WTC11 (cell line): ENCODE results near the gene ADCYAP1R1. TPM values are rescaled to one million over a fixed set of nuclear protein-coding genes. Genes with fewer than 3 reads are reported as not detected.

ENCODE experiments used
- ATAC-seq: fragments of 200-7000 bp; cut with Tn5 transposase; 2 replicates; pipeline ENCODE4 v1.10.0; 2021; ENCODE audit warnings: mild to moderate bottlenecking, moderate library complexity
- CTCF ChIA-PET: fragments of 300-600 bp; sonication (Branson Sonifier 250); formaldehyde crosslinking; loops from one replicate; lab custom pipeline; 2021; ENCODE audit warnings: antibody characterized with exemption; lab: Charles Lee
- POLR2A ChIA-PET: fragments of 350-600 bp; sonication (Branson Sonifier 250); formaldehyde crosslinking; loops from one replicate; lab custom pipeline; 2021; ENCODE audit warnings: antibody characterized with exemption; lab: Charles Lee
- DNase-seq: peaks from one replicate; pipeline ENCODE4 v3.0.0; 2021; ENCODE audit warnings: low spot score
- H3K27ac Mint-ChIP-seq: 2 replicates; pipeline ENCODE4 v1.8.0; 2021; ENCODE audit warnings: mixed read lengths
- H3K27me3 Mint-ChIP-seq: 2 replicates; pipeline ENCODE4 v1.8.0; 2021; ENCODE audit warnings: low read depth, mild to moderate bottlenecking, moderate library complexity, mixed read lengths
- H3K36me3 Mint-ChIP-seq: 2 replicates; pipeline ENCODE4 v1.8.0; 2021; ENCODE audit warnings: mixed read lengths
- H3K4me1 Mint-ChIP-seq: 2 replicates; pipeline ENCODE4 v1.8.0; 2022; ENCODE audit warnings: mixed read lengths
- H3K4me3 Mint-ChIP-seq: 2 replicates; pipeline ENCODE4 v1.8.0; 2021; ENCODE audit warnings: mild to moderate bottlenecking, moderate library complexity, mixed read lengths
- H3K9me3 Mint-ChIP-seq: 2 replicates; pipeline ENCODE4 v1.8.0; 2021; ENCODE audit warnings: mixed read lengths
- AFF4 ChIP-seq: sonication (generic); formaldehyde crosslinking; IDR thresholded peaks from 2 replicates; pipeline ENCODE4 v1.8.1; 2023; ENCODE audit warnings: mild to moderate bottlenecking, missing genetic modification reagents, borderline replicate concordance
- ATF3 ChIP-seq: sonication (generic); formaldehyde crosslinking; conservative IDR thresholded peaks from 2 replicates; pipeline ENCODE4 v1.8.1; 2022; ENCODE audit warnings: mild to moderate bottlenecking, missing genetic modification reagents
- E2F5 ChIP-seq: sonication (generic); formaldehyde crosslinking; IDR thresholded peaks from 2 replicates; pipeline ENCODE4 v1.8.1; 2022; ENCODE audit warnings: mild to moderate bottlenecking, moderate library complexity, missing genetic modification reagents
- ESRRA ChIP-seq: sonication (generic); formaldehyde crosslinking; IDR thresholded peaks from 2 replicates; pipeline ENCODE4 v1.8.1; 2022; ENCODE audit warnings: mild to moderate bottlenecking, missing genetic modification reagents, borderline replicate concordance
- GABPB1 ChIP-seq: sonication (generic); formaldehyde crosslinking; IDR thresholded peaks from 2 replicates; pipeline ENCODE4 v1.8.1; 2023; ENCODE audit warnings: mild to moderate bottlenecking, missing genetic modification reagents
- KAT7 ChIP-seq: sonication (generic); formaldehyde crosslinking; IDR thresholded peaks from 2 replicates; pipeline ENCODE4 v1.8.1; 2023; ENCODE audit warnings: missing genetic modification reagents, mild to moderate bottlenecking, borderline replicate concordance
- MAX ChIP-seq: sonication (generic); formaldehyde crosslinking; IDR thresholded peaks from 2 replicates; pipeline ENCODE4 v1.8.0; 2022; ENCODE audit warnings: mild to moderate bottlenecking, missing genetic modification reagents
- MYBL2 ChIP-seq: sonication (generic); formaldehyde crosslinking; IDR thresholded peaks from 2 replicates; pipeline ENCODE4 v1.8.1; 2023; ENCODE audit warnings: mild to moderate bottlenecking, moderate library complexity, missing genetic modification reagents
- NFATC4 ChIP-seq: fragments of 250-450 bp; sonication (Bioruptor Pico); IDR thresholded peaks from 2 replicates; pipeline ENCODE4 v1.9.0; 2021; ENCODE audit warnings: mild to moderate bottlenecking
- NR1H2 ChIP-seq: sonication (generic); formaldehyde crosslinking; IDR thresholded peaks from 2 replicates; pipeline ENCODE4 v1.9.0; 2021; ENCODE audit warnings: mild to moderate bottlenecking, moderate library complexity, missing genetic modification reagents
- OVOL2 ChIP-seq: fragments of 250-450 bp; sonication (Bioruptor Pico); IDR thresholded peaks from 2 replicates; pipeline ENCODE4 v1.9.0; 2021; ENCODE audit warnings: mild to moderate bottlenecking, borderline replicate concordance
- PRRX2 ChIP-seq: fragments of 250-450 bp; sonication (Bioruptor Pico); IDR thresholded peaks from 2 replicates; pipeline ENCODE4 v1.8.0; 2021; ENCODE audit warnings: mild to moderate bottlenecking
- RELA ChIP-seq: sonication (generic); formaldehyde crosslinking; IDR thresholded peaks from 2 replicates; pipeline ENCODE4 v1.8.1; 2022; ENCODE audit warnings: missing genetic modification reagents, mild to moderate bottlenecking, borderline replicate concordance
- SOX15 ChIP-seq: fragments of 250-450 bp; sonication (Bioruptor Pico); IDR thresholded peaks from 2 replicates; pipeline ENCODE4 v1.9.0; 2021; ENCODE audit warnings: mild to moderate bottlenecking
- TEAD1 ChIP-seq: sonication (generic); formaldehyde crosslinking; IDR thresholded peaks from 2 replicates; pipeline ENCODE4 v1.8.0; 2022; ENCODE audit warnings: mild to moderate bottlenecking, missing genetic modification reagents
- TEAD4 ChIP-seq: sonication (generic); formaldehyde crosslinking; IDR thresholded peaks from 2 replicates; pipeline ENCODE4 v1.8.0; 2022; ENCODE audit warnings: mild to moderate bottlenecking, missing genetic modification reagents
- TP53 ChIP-seq: sonication (generic); formaldehyde crosslinking; IDR thresholded peaks from 2 replicates; pipeline ENCODE4 v1.8.1; 2023; ENCODE audit warnings: mild to moderate bottlenecking, missing genetic modification reagents
- ZNF416 ChIP-seq: fragments of 250-450 bp; sonication (Bioruptor Pico); IDR thresholded peaks from 2 replicates; pipeline ENCODE4 v1.9.0; 2021; ENCODE audit warnings: mild to moderate bottlenecking, inconsistent platforms
- ZNF423 ChIP-seq: fragments of 250-450 bp; sonication (Bioruptor Pico); IDR thresholded peaks from 2 replicates; pipeline ENCODE4 v2.1.2; 2022; ENCODE audit warnings: mild to moderate bottlenecking, moderate library complexity
- total RNA-seq: library from RNA; stranded (reverse); gene quantifications from 3 replicates; pipeline ENCODE4 v1.2.3, GENCODE V29; 2021
- TF ChIP-seq, protein P1 (sequence below): fragments of 250-450 bp; sonication (Bioruptor Pico); IDR thresholded peaks from 2 replicates; pipeline ENCODE4 v1.9.0; 2021; ENCODE audit warnings: mild to moderate bottlenecking, borderline replicate concordance
- TF ChIP-seq, protein P2 (sequence below): sonication (generic); formaldehyde crosslinking; IDR thresholded peaks from 2 replicates; pipeline ENCODE4 v1.8.0; 2023; ENCODE audit warnings: mild to moderate bottlenecking, missing genetic modification reagents
- TF ChIP-seq, protein P3 (sequence below): fragments of 250-450 bp; sonication (Bioruptor Pico); IDR thresholded peaks from 2 replicates; pipeline ENCODE4 v2.1.2; 2022; ENCODE audit warnings: mild to moderate bottlenecking, moderate library complexity

Gene ADCYAP1R1
- total RNA-seq, 1 experiment from 2014 or later = 9.9 TPM

DNA sequence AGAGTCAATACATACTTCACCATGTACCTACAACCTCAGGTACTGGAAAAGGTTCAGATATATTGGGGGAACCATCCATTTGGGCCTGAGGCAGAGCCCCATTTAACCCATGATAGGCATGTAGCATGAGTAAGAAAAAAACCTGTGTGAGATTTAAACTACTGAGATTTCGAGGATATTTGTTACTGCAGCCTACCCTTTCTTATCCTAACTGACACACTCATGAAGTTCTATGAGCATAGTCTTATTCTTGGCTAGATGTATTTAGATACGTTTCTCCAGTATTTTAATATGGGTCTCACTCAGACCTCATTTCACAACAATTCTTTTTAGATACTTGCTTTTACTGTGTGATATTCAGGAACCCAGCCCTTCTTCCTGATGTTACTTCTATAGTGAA is 49.0 kb upstream of the ADCYAP1R1 start (continued):
- TF ChIP-seq, protein P1, sequence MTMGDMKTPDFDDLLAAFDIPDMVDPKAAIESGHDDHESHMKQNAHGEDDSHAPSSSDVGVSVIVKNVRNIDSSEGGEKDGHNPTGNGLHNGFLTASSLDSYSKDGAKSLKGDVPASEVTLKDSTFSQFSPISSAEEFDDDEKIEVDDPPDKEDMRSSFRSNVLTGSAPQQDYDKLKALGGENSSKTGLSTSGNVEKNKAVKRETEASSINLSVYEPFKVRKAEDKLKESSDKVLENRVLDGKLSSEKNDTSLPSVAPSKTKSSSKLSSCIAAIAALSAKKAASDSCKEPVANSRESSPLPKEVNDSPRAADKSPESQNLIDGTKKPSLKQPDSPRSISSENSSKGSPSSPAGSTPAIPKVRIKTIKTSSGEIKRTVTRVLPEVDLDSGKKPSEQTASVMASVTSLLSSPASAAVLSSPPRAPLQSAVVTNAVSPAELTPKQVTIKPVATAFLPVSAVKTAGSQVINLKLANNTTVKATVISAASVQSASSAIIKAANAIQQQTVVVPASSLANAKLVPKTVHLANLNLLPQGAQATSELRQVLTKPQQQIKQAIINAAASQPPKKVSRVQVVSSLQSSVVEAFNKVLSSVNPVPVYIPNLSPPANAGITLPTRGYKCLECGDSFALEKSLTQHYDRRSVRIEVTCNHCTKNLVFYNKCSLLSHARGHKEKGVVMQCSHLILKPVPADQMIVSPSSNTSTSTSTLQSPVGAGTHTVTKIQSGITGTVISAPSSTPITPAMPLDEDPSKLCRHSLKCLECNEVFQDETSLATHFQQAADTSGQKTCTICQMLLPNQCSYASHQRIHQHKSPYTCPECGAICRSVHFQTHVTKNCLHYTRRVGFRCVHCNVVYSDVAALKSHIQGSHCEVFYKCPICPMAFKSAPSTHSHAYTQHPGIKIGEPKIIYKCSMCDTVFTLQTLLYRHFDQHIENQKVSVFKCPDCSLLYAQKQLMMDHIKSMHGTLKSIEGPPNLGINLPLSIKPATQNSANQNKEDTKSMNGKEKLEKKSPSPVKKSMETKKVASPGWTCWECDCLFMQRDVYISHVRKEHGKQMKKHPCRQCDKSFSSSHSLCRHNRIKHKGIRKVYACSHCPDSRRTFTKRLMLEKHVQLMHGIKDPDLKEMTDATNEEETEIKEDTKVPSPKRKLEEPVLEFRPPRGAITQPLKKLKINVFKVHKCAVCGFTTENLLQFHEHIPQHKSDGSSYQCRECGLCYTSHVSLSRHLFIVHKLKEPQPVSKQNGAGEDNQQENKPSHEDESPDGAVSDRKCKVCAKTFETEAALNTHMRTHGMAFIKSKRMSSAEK (CRISPR knock-in tag) = no peak
- no peak for TF ChIP-seq NFATC4
- no peak for TF ChIP-seq GABPB1 (CRISPR knock-in tag)
- TF ChIP-seq TEAD1 (CRISPR knock-in tag) = no peak

DNA sequence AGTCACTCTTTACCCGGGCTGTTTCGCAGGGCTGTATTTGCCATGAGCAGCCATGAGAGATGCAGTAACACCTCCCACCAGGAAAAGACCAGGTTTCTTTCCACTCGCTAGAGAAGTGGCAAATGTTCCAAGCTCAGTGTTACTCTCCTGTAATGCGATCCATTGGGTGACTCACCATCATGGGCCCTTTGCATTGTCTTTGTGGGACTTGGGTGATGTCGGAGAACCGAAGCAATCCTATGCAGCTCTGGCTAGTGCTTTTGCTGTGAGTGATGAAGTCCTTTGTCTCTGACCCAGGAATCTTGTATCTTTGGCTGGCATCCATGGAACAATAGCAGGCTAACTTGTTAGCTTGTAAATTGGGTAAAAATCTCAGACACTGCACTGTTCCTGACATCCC is 48.4 kb upstream of the ADCYAP1R1 start:
- Mint-ChIP-seq H3K36me3 (peaks cover 8% of the 10 kb centered on the region), H3K27ac (no peak overlapping the region), H3K27me3 (no peaks in the 10 kb centered on the region), H3K4me3 (no peak overlapping the region), H3K4me1 (peaks cover 7% of the 10 kb centered on the region), H3K9me3 (peaks cover 15% of the 10 kb centered on the region)
- 0 out of 2 replicates have a peak, but pooled peaks have one; percentile 30 for ATAC-seq
- ChIA-PET CTCF (interaction anchor here (1.7 to 2.8 kb wide), 2 partner anchors 20 to 119 kb away, joined by 10 to 13 read pairs; no protein-coding TSS in a partner anchor), POLR2A (no interaction called here)
- no peak for DNase-seq
- TF ChIP-seq SOX15 (CRISPR knock-in tag) (no peak), AFF4 (CRISPR knock-in tag) (no peak), MAX (CRISPR knock-in tag) (no peak), ESRRA (no peak), KAT7 (no peak), NR1H2 (no peak), OVOL2 (CRISPR knock-in tag) (no peak), TEAD1 (CRISPR knock-in tag) (no peak), ATF3 (CRISPR knock-in tag) (no peak), MYBL2 (CRISPR knock-in tag) (no peak), TP53 (CRISPR knock-in tag) (no peak), E2F5 (CRISPR knock-in tag) (no peak), ZNF423 (CRISPR knock-in tag) (no peak), TEAD4 (CRISPR knock-in tag) (no peak), ZNF416 (CRISPR knock-in tag) (no peak), PRRX2 (CRISPR knock-in tag) (no peak), RELA (CRISPR knock-in tag) (no peak)
- TF ChIP-seq, protein P2, sequence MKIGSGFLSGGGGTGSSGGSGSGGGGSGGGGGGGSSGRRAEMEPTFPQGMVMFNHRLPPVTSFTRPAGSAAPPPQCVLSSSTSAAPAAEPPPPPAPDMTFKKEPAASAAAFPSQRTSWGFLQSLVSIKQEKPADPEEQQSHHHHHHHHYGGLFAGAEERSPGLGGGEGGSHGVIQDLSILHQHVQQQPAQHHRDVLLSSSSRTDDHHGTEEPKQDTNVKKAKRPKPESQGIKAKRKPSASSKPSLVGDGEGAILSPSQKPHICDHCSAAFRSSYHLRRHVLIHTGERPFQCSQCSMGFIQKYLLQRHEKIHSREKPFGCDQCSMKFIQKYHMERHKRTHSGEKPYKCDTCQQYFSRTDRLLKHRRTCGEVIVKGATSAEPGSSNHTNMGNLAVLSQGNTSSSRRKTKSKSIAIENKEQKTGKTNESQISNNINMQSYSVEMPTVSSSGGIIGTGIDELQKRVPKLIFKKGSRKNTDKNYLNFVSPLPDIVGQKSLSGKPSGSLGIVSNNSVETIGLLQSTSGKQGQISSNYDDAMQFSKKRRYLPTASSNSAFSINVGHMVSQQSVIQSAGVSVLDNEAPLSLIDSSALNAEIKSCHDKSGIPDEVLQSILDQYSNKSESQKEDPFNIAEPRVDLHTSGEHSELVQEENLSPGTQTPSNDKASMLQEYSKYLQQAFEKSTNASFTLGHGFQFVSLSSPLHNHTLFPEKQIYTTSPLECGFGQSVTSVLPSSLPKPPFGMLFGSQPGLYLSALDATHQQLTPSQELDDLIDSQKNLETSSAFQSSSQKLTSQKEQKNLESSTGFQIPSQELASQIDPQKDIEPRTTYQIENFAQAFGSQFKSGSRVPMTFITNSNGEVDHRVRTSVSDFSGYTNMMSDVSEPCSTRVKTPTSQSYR (CRISPR knock-in tag) = no peak
- TF ChIP-seq, protein P3, sequence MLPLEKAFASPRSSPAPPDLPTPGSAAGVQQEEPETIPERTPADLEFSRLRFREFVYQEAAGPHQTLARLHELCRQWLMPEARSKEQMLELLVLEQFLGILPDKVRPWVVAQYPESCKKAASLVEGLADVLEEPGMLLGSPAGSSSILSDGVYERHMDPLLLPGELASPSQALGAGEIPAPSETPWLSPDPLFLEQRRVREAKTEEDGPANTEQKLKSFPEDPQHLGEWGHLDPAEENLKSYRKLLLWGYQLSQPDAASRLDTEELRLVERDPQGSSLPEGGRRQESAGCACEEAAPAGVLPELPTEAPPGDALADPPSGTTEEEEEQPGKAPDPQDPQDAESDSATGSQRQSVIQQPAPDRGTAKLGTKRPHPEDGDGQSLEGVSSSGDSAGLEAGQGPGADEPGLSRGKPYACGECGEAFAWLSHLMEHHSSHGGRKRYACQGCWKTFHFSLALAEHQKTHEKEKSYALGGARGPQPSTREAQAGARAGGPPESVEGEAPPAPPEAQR = no peak
